ENCODE results near the gene DEPDC7. TPM values are rescaled to one million over a fixed set of nuclear protein-coding genes. Genes with fewer than 3 reads are reported as not detected.

Gene DEPDC7
- total RNA-seq, 3 donors from 2014 or later, result 0.59 to 0.98 (median 0.64) TPM

- Histone ChIP-seq H3K4me1 (no peaks in the 10 kb centered on the region), H3K27me3 (peaks cover 0 to 7% of the 10 kb centered on the region in 2 donors), H3K27ac (no peak overlapping the region), H3K36me3 (no peaks in the 10 kb centered on the region), H3K4me3 (no peak overlapping the region), H3K9me3 (no peaks in the 10 kb centered on the region)
- no peak for TF ChIP-seq POLR2A (IDR thresholded peaks at IDR 0.05)
- TF ChIP-seq CTCF (IDR thresholded peaks at IDR 0.05), result no peak
- no peak for TF ChIP-seq POLR2AphosphoS5 (IDR thresholded peaks at IDR 0.05)
- intact Hi-C loops (cut with DNase I; ENCODE audit: low total_unique reads), result no loop called here
- no peak for DNase-seq (ENCODE audit: low spot score in 2 of 2)
Measured at GRCh38 chr11:33018840-33019239, 3.2 kb downstream of the DEPDC7 start.

- Histone ChIP-seq H3K4me3 (no peak overlapping the region), H3K27me3 (peaks cover 0 to 7% of the 10 kb centered on the region in 2 donors), H3K36me3 (no peaks in the 10 kb centered on the region), H3K27ac (no peak overlapping the region), H3K4me1 (no peaks in the 10 kb centered on the region), H3K9me3 (no peaks in the 10 kb centered on the region)
- DNase-seq (ENCODE audit: low spot score in 2 of 2), result no peak
- no peak for TF ChIP-seq POLR2AphosphoS5 (IDR thresholded peaks at IDR 0.05)
- no peak for TF ChIP-seq POLR2A (IDR thresholded peaks at IDR 0.05)
- no peak for TF ChIP-seq CTCF (IDR thresholded peaks at IDR 0.05)
- intact Hi-C loops (cut with DNase I; ENCODE audit: low total_unique reads), result no loop called here
Measured at GRCh38 chr11:33021501-33021900, 5.8 kb downstream of the DEPDC7 start.

GRCh38 chr11:33021937-33022336 is 6.3 kb downstream of the DEPDC7 start:
- intact Hi-C loops (cut with DNase I; ENCODE audit: low total_unique reads), result no loop called here
- DNase-seq (ENCODE audit: low spot score in 2 of 2), result no peak
- Histone ChIP-seq H3K27me3 (peaks cover 0 to 7% of the 10 kb centered on the region in 2 donors), H3K4me1 (no peaks in the 10 kb centered on the region), H3K36me3 (no peaks in the 10 kb centered on the region), H3K27ac (no peak overlapping the region), H3K9me3 (no peaks in the 10 kb centered on the region), H3K4me3 (no peak overlapping the region)
- TF ChIP-seq CTCF (IDR thresholded peaks at IDR 0.05), result no peak
- TF ChIP-seq POLR2A (IDR thresholded peaks at IDR 0.05), result no peak
- TF ChIP-seq POLR2AphosphoS5 (IDR thresholded peaks at IDR 0.05), result no peak

GRCh38 chr11:33025339-33025722 is 9.7 kb downstream of the DEPDC7 start:
- Histone ChIP-seq H3K4me1 (no peaks in the 10 kb centered on the region), H3K9me3 (no peaks in the 10 kb centered on the region), H3K36me3 (no peaks in the 10 kb centered on the region), H3K27me3 (no peaks in the 10 kb centered on the region), H3K4me3 (no peak overlapping the region), H3K27ac (no peak overlapping the region)
- no peak for DNase-seq (ENCODE audit: low spot score in 2 of 2)
- TF ChIP-seq POLR2A (IDR thresholded peaks at IDR 0.05), result no peak
- TF ChIP-seq CTCF (IDR thresholded peaks at IDR 0.05), result no peak
- no peak for TF ChIP-seq POLR2AphosphoS5 (IDR thresholded peaks at IDR 0.05)
- intact Hi-C loops (cut with DNase I; ENCODE audit: low total_unique reads), result no loop called here

- Histone ChIP-seq H3K4me1 (no peaks in the 10 kb centered on the region), H3K9me3 (no peaks in the 10 kb centered on the region), H3K36me3 (no peaks in the 10 kb centered on the region), H3K27ac (no peak overlapping the region), H3K27me3 (no peaks in the 10 kb centered on the region), H3K4me3 (no peak overlapping the region)
- no peak for TF ChIP-seq CTCF (IDR thresholded peaks at IDR 0.05)
- TF ChIP-seq POLR2AphosphoS5 (IDR thresholded peaks at IDR 0.05), result no peak
- no peak for TF ChIP-seq POLR2A (IDR thresholded peaks at IDR 0.05)
- no peak for DNase-seq (ENCODE audit: low spot score in 2 of 2)
- intact Hi-C loops (cut with DNase I; ENCODE audit: low total_unique reads), result no loop called here
Measured at GRCh38 chr11:33027233-33027632, 11.6 kb downstream of the DEPDC7 start.

All from breast epithelium (tissue), 4 donors.